ENCODE data around the gene ANAPC16. TPM values are rescaled to one million over a fixed set of nuclear protein-coding genes. Genes with fewer than 3 reads are reported as not detected.

Gene ANAPC16
- total RNA-seq, 1 experiment from 2014 or later, result 118 TPM

GRCh38 chr10:72235544-72236279, 19.9 kb downstream of the ANAPC16 start:
- DNase-seq, result no peak
- Mint-ChIP-seq H3K27me3 (ENCODE audit: unreplicated experiment) (no peaks in the 10 kb centered on the region), H3K36me3 (ENCODE audit: insufficient read depth, unreplicated experiment) (peaks cover 64% of the 10 kb centered on the region), H3K9me3 (ENCODE audit: low read depth, unreplicated experiment) (no peaks in the 10 kb centered on the region), H3K4me1 (ENCODE audit: low read depth, unreplicated experiment) (no peaks in the 10 kb centered on the region), H3K27ac (ENCODE audit: unreplicated experiment) (no peak overlapping the region), H3K4me3 (ENCODE audit: low read depth, unreplicated experiment) (no peak overlapping the region)
- TF ChIP-seq CTCF (IDR thresholded peaks at IDR 0.05; ENCODE audit: unreplicated experiment), result no peak
- intact Hi-C loops (cut with micrococcal nuclease; ENCODE audit: unreplicated experiment), result no loop called here
- CTCF ChIA-PET, result no interaction called here
- no TSS peak for BruUV-seq (replicated peaks)

- H3K27ac Mint-ChIP-seq (ENCODE audit: unreplicated experiment), result no peak overlapping the region
- H3K4me1 Mint-ChIP-seq (ENCODE audit: low read depth, unreplicated experiment), result peaks cover 29% of the 10 kb centered on the region
- intact Hi-C loops (cut with micrococcal nuclease; ENCODE audit: unreplicated experiment), result no loop called here
- TF ChIP-seq CTCF (IDR thresholded peaks at IDR 0.05; ENCODE audit: unreplicated experiment), result no peak
- H3K4me3 Mint-ChIP-seq (ENCODE audit: low read depth, unreplicated experiment), result no peak overlapping the region
- peaks cover 47% of the 10 kb centered on the region for H3K36me3 Mint-ChIP-seq (ENCODE audit: insufficient read depth, unreplicated experiment)
- no TSS peak for BruUV-seq (replicated peaks)
- H3K27me3 Mint-ChIP-seq (ENCODE audit: unreplicated experiment), result no peaks in the 10 kb centered on the region
- DNase-seq, result no peak
- no peaks in the 10 kb centered on the region for H3K9me3 Mint-ChIP-seq (ENCODE audit: low read depth, unreplicated experiment)
- CTCF ChIA-PET, result interaction anchor here (0.5 to 0.8 kb wide), 4 partner anchors 17 to 108 kb away, joined by 3 to 5 read pairs (median 4); no protein-coding TSS in a partner anchor
These were observed 22.8 kb downstream of the ANAPC16 start for GRCh38 chr10:72238392-72239175.

GRCh38 chr10:72239409-72239808, 23.6 kb downstream of the ANAPC16 start:
- CTCF ChIA-PET, result interaction anchor here (1.6 kb wide), 1 partner anchor 21 kb away, joined by 7 read pairs; no protein-coding TSS in a partner anchor
- Mint-ChIP-seq H3K27me3 (ENCODE audit: unreplicated experiment) (no peaks in the 10 kb centered on the region), H3K4me3 (ENCODE audit: low read depth, unreplicated experiment) (no peak overlapping the region), H3K9me3 (ENCODE audit: low read depth, unreplicated experiment) (no peaks in the 10 kb centered on the region), H3K36me3 (ENCODE audit: insufficient read depth, unreplicated experiment) (peaks cover 43% of the 10 kb centered on the region), H3K27ac (ENCODE audit: unreplicated experiment) (no peak overlapping the region), H3K4me1 (ENCODE audit: low read depth, unreplicated experiment) (peaks cover 37% of the 10 kb centered on the region)
- BruUV-seq (replicated peaks), result no TSS peak
- no peak for TF ChIP-seq CTCF (IDR thresholded peaks at IDR 0.05; ENCODE audit: unreplicated experiment)
- DNase-seq, result no peak
- intact Hi-C loops (cut with micrococcal nuclease; ENCODE audit: unreplicated experiment), result no loop called here

- no peak for TF ChIP-seq CTCF (IDR thresholded peaks at IDR 0.05; ENCODE audit: unreplicated experiment)
- H3K4me3 Mint-ChIP-seq (ENCODE audit: low read depth, unreplicated experiment), result no peak overlapping the region
- CTCF ChIA-PET, result interaction anchor here (1.6 kb wide), 1 partner anchor 20 kb away, joined by 7 read pairs; no protein-coding TSS in a partner anchor
- H3K36me3 Mint-ChIP-seq (ENCODE audit: insufficient read depth, unreplicated experiment), result peaks cover 43% of the 10 kb centered on the region
- no peak for DNase-seq
- H3K4me1 Mint-ChIP-seq (ENCODE audit: low read depth, unreplicated experiment), result peaks cover 45% of the 10 kb centered on the region
- H3K27me3 Mint-ChIP-seq (ENCODE audit: unreplicated experiment), result no peaks in the 10 kb centered on the region
- H3K9me3 Mint-ChIP-seq (ENCODE audit: low read depth, unreplicated experiment), result no peaks in the 10 kb centered on the region
- no TSS peak for BruUV-seq (replicated peaks)
- intact Hi-C loops (cut with micrococcal nuclease; ENCODE audit: unreplicated experiment), result no loop called here
- H3K27ac Mint-ChIP-seq (ENCODE audit: unreplicated experiment), result no peak overlapping the region
These were observed 24.6 kb downstream of the ANAPC16 start for GRCh38 chr10:72240371-72240770.
